PC-3 (cell line): ENCODE measurements around the gene ERGIC1. TPM values are rescaled to one million over a fixed set of nuclear protein-coding genes. Genes with fewer than 3 reads are reported as not detected.
"Not testable (repeated sequence)": the region's sequence is repeated elsewhere in the genome, so short reads cannot be mapped to it uniquely, and the experiment has no call there.

Experiments used
- ATAC-seq: fragments of 200-7000 bp; cut with Tn5 transposase; 2 replicates; pipeline ENCODE4 v1.9.1; 2020; ENCODE audit warnings: mild to moderate bottlenecking, moderate library complexity
- BruUV-seq: library from RNA; stranded (reverse); fragments of 400-500 nt; replicated peaks from 2 replicates; lab custom pipeline; 2021; lab: Mats Ljungman, UMichigan
- CTCF ChIA-PET: fragments of 300-600 bp; sonication (Branson Sonifier 250); formaldehyde crosslinking; loops from one replicate; lab custom pipeline; 2022; ENCODE audit warnings: antibody characterized with exemption; lab: Charles Lee
- POLR2A ChIA-PET: fragments of 300-600 bp; sonication (Branson Sonifier 250); formaldehyde crosslinking; loops from one replicate; lab custom pipeline; 2022; ENCODE audit warnings: antibody characterized with exemption; ENCODE audit not compliant: unreplicated experiment; lab: Charles Lee
- DNase-seq: peaks from one replicate; pipeline ENCODE4 v3.0.0-alpha.2; 2015
- H2AFZ ChIP-seq: fragments of 300-600 bp; sonication (generic); 2 replicates; pipeline ENCODE4 v1.6.0; 2016; ENCODE audit warnings: antibody characterized with exemption, low read length
- H3F3A ChIP-seq: fragments of 300-600 bp; sonication (generic); one replicate; pipeline ENCODE4 v1.6.0; 2017; ENCODE audit warnings: antibody characterized with exemption, low read length, control low read depth, mild to moderate bottlenecking; ENCODE audit not compliant: unreplicated experiment
- H3K27ac ChIP-seq: fragments of 300-600 bp; sonication (generic); 2 replicates; pipeline ENCODE4 v1.5.1; 2016; ENCODE audit warnings: mild to moderate bottlenecking, low read length
- H3K27me3 ChIP-seq: fragments of 300-600 bp; sonication (generic); 2 replicates; pipeline ENCODE4 v1.6.1; 2016; ENCODE audit warnings: low read length, mixed read lengths
- H3K36me3 ChIP-seq: fragments of 300-600 bp; sonication (generic); 2 replicates; pipeline ENCODE4 v1.6.1; 2016; ENCODE audit warnings: low read depth, mixed run types, low read length, mixed read lengths
- H3K4me1 ChIP-seq: fragments of 300-600 bp; sonication (generic); 2 replicates; pipeline ENCODE4 v1.5.1; 2016; ENCODE audit warnings: low read length; ENCODE audit not compliant: insufficient read depth
- H3K4me2 ChIP-seq: fragments of 300-600 bp; sonication (generic); 2 replicates; pipeline ENCODE4 v1.6.0; 2016; ENCODE audit warnings: low read length
- H3K4me3 ChIP-seq: fragments of 300-600 bp; sonication (generic); 2 replicates; pipeline ENCODE4 v1.5.1; 2016; ENCODE audit warnings: mild to moderate bottlenecking, low read length, mixed read lengths
- H3K79me2 ChIP-seq: fragments of 300-600 bp; sonication (generic); 2 replicates; pipeline ENCODE4 v1.6.1; 2017; ENCODE audit warnings: low read length, mixed read lengths
- H3K9ac ChIP-seq: fragments of 300-600 bp; sonication (generic); 2 replicates; pipeline ENCODE4 v1.6.0; 2016; ENCODE audit warnings: mild to moderate bottlenecking, low read length
- H3K9me2 ChIP-seq: fragments of 300-600 bp; sonication (generic); replicated peaks from 2 replicates; pipeline ENCODE4 v1.6.1; 2016; ENCODE audit warnings: mixed run types, low read length, mixed read lengths
- H3K9me3 ChIP-seq: fragments of 300-600 bp; sonication (generic); 2 replicates; pipeline ENCODE4 v1.6.1; 2016; ENCODE audit warnings: low read length, mixed read lengths
- H4K20me1 ChIP-seq: fragments of 300-600 bp; sonication (generic); 2 replicates; pipeline ENCODE4 v1.6.1; 2016; ENCODE audit warnings: low read length, mixed read lengths
- EZH2 ChIP-seq: fragments of 300-600 bp; sonication (generic); IDR thresholded peaks from one replicate; pipeline ENCODE4 v1.6.1; 2017; ENCODE audit warnings: antibody characterized with exemption, mild to moderate bottlenecking, low read length; ENCODE audit not compliant: unreplicated experiment
- EZH2phosphoT487 ChIP-seq: fragments of 300-600 bp; sonication (generic); IDR thresholded peaks from 2 replicates; pipeline ENCODE4 v1.6.1; 2018; ENCODE audit warnings: mild to moderate bottlenecking, antibody characterized with exemption, low read length, borderline replicate concordance
- intact Hi-C: fragments of 100-400 bp; cut with micrococcal nuclease; formaldehyde crosslinking; loops from 2 replicates; pipeline ENCODE4 v1.9.0; 2023
- total RNA-seq: library from RNA; depleted of rRNA; stranded (reverse); fragments of >200 nt; gene quantifications from 2 replicates; pipeline ENCODE4 v1.2.3, GENCODE V29; 2014
- TF ChIP-seq, protein P1 (sequence below): fragments of 300-600 bp; sonication (generic); conservative IDR thresholded peaks from 2 replicates; pipeline ENCODE4 v1.5.1; 2017; ENCODE audit warnings: antibody characterized with exemption, low read depth, mild to moderate bottlenecking, low read length

Gene ERGIC1
- total RNA-seq, 1 experiment from 2014 or later, result 148 TPM

DNA sequence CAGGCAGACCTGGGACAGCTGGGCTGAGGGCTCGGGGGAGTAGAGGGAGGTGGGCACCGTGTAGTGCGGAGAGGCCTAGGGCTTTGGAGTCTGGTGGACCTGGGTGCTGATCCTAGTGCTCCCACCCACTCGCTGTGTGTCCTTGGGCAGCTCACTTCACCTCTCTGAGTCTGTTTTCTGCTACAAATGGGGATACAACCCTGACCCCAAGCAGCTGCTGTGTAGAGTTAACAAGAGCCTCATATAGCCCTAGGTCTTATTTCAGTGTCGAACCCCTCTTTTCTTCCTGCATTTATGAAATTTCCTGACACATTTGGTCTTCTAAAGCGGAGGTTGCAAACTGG, 16.4 kb downstream of the ERGIC1 start:
- DNase-seq, result no peak
- no peaks in the 10 kb centered on the region for H3K27me3 ChIP-seq
- intact Hi-C loops, result no loop called here
- CTCF ChIA-PET, result no interaction called here
- no peak overlapping the region for H3K4me3 ChIP-seq
- 0 out of 2 replicates have a peak, but pooled peaks cover 7% of the 10 kb centered on the region for H3K4me1 ChIP-seq
- no peaks in the 10 kb centered on the region for H3K9me2 ChIP-seq
- TF ChIP-seq EZH2phosphoT487 (no peak), EZH2 (no peak)
- TF ChIP-seq, protein P1, sequence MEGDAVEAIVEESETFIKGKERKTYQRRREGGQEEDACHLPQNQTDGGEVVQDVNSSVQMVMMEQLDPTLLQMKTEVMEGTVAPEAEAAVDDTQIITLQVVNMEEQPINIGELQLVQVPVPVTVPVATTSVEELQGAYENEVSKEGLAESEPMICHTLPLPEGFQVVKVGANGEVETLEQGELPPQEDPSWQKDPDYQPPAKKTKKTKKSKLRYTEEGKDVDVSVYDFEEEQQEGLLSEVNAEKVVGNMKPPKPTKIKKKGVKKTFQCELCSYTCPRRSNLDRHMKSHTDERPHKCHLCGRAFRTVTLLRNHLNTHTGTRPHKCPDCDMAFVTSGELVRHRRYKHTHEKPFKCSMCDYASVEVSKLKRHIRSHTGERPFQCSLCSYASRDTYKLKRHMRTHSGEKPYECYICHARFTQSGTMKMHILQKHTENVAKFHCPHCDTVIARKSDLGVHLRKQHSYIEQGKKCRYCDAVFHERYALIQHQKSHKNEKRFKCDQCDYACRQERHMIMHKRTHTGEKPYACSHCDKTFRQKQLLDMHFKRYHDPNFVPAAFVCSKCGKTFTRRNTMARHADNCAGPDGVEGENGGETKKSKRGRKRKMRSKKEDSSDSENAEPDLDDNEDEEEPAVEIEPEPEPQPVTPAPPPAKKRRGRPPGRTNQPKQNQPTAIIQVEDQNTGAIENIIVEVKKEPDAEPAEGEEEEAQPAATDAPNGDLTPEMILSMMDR, result no peak
- no peaks in the 10 kb centered on the region for H3K9me3 ChIP-seq
- H3K36me3 ChIP-seq, result no peaks in the 10 kb centered on the region; the same call in 1 of the 2 replicates
- no peak for ATAC-seq
- 0 out of 2 replicates have a peak overlapping the region, but pooled peaks have one; percentile 11 for H3K9ac ChIP-seq
- H3K79me2 ChIP-seq, result peaks cover 91% of the 10 kb centered on the region
- H3K27ac ChIP-seq, result peak overlapping the region; percentile 44
- BruUV-seq, result no TSS peak
- H3K4me2 ChIP-seq, result no peak overlapping the region
- H4K20me1 ChIP-seq, result peaks cover 3% of the 10 kb centered on the region; the same call in 1 of the 2 replicates
- POLR2A ChIA-PET, result no interaction called here
- H2AFZ ChIP-seq, result no peak overlapping the region
- H3F3A ChIP-seq, result no peaks in the 10 kb centered on the region

DNA sequence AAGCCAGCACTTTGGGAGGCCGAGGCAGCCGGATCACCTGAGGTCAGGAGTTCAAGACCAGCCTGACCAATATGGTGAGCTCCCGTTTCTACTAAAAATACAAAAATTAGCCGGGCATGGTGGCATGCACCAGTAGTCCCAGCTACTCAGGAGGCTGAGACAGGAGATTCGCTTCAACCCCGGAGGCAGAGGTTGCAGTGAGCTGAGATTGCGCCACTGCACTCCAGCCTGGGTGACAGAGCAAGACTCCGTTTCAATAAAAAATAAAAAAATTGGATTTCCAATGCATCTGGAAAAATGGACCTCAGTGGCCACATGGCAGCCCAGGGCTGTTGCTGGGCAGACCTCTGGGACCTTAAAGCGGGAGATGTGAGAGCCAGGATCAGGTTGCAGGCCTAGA, 17.2 kb downstream of the ERGIC1 start:
- DNase-seq, H3K9ac ChIP-seq, H3K4me1 ChIP-seq, H2AFZ ChIP-seq, H3K27me3 ChIP-seq, H3K9me2 ChIP-seq, H3K4me2 ChIP-seq, H3K36me3 ChIP-seq, CTCF ChIA-PET, BruUV-seq, intact Hi-C loops, H3K4me3 ChIP-seq, POLR2A ChIA-PET, H3K9me3 ChIP-seq, H3K27ac ChIP-seq, ATAC-seq, H4K20me1 ChIP-seq, H3F3A ChIP-seq: not testable (repeated sequence)
- H3K79me2 ChIP-seq, result peaks cover 91% of the 10 kb centered on the region

DNA sequence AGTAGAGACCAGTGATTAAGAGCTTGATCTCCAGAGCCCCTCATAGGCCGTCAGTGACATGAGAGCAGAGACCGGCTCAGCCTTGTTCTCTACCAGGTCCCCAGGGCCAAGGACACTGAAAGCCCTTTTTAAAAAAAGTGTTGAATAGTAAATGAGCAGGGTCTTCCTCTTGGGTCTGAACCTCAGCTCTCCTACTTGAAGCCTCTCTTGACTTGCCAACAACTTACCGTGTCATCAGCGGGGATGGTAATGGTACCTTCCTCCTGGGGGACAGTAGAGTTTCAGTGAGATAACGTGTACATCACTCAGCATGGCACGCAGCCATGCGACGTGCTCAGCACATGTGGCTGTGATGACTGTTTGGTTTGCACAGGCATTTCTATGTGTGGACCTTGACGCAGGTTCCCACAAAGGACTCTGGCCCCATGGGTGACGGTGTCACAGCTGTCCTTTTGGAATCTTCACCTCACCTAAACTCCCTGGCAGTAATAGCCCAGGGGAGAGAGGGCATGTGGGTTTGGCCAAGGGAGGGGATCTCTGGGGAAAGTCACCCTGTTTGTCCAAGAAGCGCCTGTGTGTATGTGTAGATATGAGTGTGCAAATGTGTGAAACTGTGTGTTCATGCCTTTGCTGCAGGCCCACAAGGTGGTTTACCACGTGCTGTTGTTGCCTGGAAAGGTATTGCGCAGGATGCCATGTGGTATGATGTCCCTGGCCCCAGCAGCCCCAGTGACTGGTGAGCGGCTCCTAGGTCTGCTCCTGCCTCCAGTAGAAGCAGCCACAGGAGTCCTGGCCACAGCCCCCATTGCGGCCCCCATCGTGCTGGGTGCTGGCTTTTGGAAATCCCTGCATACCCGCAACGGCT, 18.7 kb downstream of the ERGIC1 start:
- ATAC-seq, result no peak
- Histone ChIP-seq H3K36me3 (no peaks in the 10 kb centered on the region; the same call in none of the 2 replicates), H3K9ac (no peak overlapping the region), H4K20me1 (no peaks in the 10 kb centered on the region), H3F3A (no peaks in the 10 kb centered on the region), H3K9me2 (no peaks in the 10 kb centered on the region), H3K27ac (no peak overlapping the region), H3K4me1 (peaks cover 8% of the 10 kb centered on the region), H3K9me3 (no peaks in the 10 kb centered on the region), H3K4me3 (no peak overlapping the region), H3K4me2 (no peak overlapping the region), H3K27me3 (no peaks in the 10 kb centered on the region), H2AFZ (no peak overlapping the region), H3K79me2 (peaks cover 89% of the 10 kb centered on the region)
- TF ChIP-seq EZH2phosphoT487 (no peak), EZH2 (no peak)
- TF ChIP-seq, protein P1, result no peak
- BruUV-seq, result no TSS peak
- no peak for DNase-seq
- ChIA-PET POLR2A (no interaction called here), CTCF (no interaction called here)
- intact Hi-C loops, result no loop called here
